ENCODE results near the gene HS3ST4. TPM values are rescaled to one million over a fixed set of nuclear protein-coding genes. Genes with fewer than 3 reads are reported as not detected.
"Not testable (repeated sequence)": the region's sequence is repeated elsewhere in the genome, so short reads cannot be mapped to it uniquely, and the experiment has no call there.

HS3ST4 gene
- total RNA-seq, 1 donor from 2014 or later, result not detected

- intact Hi-C loops (cut with micrococcal nuclease), result no loop called here
- H3K9me3 Mint-ChIP-seq, result no peaks in the 10 kb centered on the region
- no peaks in the 10 kb centered on the region for H3K27me3 Mint-ChIP-seq
- TF ChIP-seq CTCF (IDR thresholded peaks at IDR 0.05), result no peak
- POLR2A ChIA-PET, result no interaction called here
- ATAC-seq (ENCODE audit: low read depth) (no peak), DNase-seq (no peak)
- no peaks in the 10 kb centered on the region for H3K36me3 Mint-ChIP-seq (ENCODE audit: low read depth)
- no peaks in the 10 kb centered on the region for H3K4me1 Mint-ChIP-seq
- no peak overlapping the region for H3K4me3 Mint-ChIP-seq
- CTCF ChIA-PET, result no interaction called here
- H3K27ac Mint-ChIP-seq, result no peak overlapping the region
Observed at GRCh38 chr16:26031286-26031685, 339.5 kb downstream of the HS3ST4 start.

GRCh38 chr16:26032661-26033060 lies 340.9 kb downstream of the HS3ST4 start:
- H3K9me3 Mint-ChIP-seq; H3K36me3 Mint-ChIP-seq (ENCODE audit: low read depth); POLR2A ChIA-PET; H3K4me3 Mint-ChIP-seq; DNase-seq; H3K4me1 Mint-ChIP-seq; CTCF ChIA-PET; ATAC-seq (ENCODE audit: low read depth); intact Hi-C loops (cut with micrococcal nuclease); H3K27ac Mint-ChIP-seq; H3K27me3 Mint-ChIP-seq: not testable (repeated sequence)

GRCh38 chr16:26041952-26042668 lies 350.4 kb downstream of the HS3ST4 start:
- CTCF ChIA-PET, result no interaction called here
- H3K36me3 Mint-ChIP-seq (ENCODE audit: low read depth), result no peaks in the 10 kb centered on the region
- intact Hi-C loops (cut with micrococcal nuclease), result no loop called here
- no peak for TF ChIP-seq CTCF (IDR thresholded peaks at IDR 0.05)
- no peak overlapping the region for H3K4me3 Mint-ChIP-seq
- H3K27ac Mint-ChIP-seq, result no peak overlapping the region
- H3K9me3 Mint-ChIP-seq, result no peaks in the 10 kb centered on the region
- POLR2A ChIA-PET, result no interaction called here
- no peaks in the 10 kb centered on the region for H3K27me3 Mint-ChIP-seq
- H3K4me1 Mint-ChIP-seq, result no peaks in the 10 kb centered on the region
- ATAC-seq (ENCODE audit: low read depth) (no peak), DNase-seq (no peak)

GRCh38 chr16:26050472-26050871 lies 358.7 kb downstream of the HS3ST4 start:
- no peak for ATAC-seq (ENCODE audit: low read depth)
- no peaks in the 10 kb centered on the region for H3K4me1 Mint-ChIP-seq

GRCh38 chr16:26051063-26051462 lies 359.3 kb downstream of the HS3ST4 start:
- ChIA-PET CTCF (no interaction called here), POLR2A (no interaction called here)
- H3K4me1 Mint-ChIP-seq, result no peaks in the 10 kb centered on the region
- H3K27me3 Mint-ChIP-seq, result peaks cover 2% of the 10 kb centered on the region
- intact Hi-C loops (cut with micrococcal nuclease), result no loop called here
- TF ChIP-seq CTCF (IDR thresholded peaks at IDR 0.05), result no peak
- no peaks in the 10 kb centered on the region for H3K36me3 Mint-ChIP-seq (ENCODE audit: low read depth)
- peaks cover 6% of the 10 kb centered on the region for H3K9me3 Mint-ChIP-seq
- ATAC-seq (ENCODE audit: low read depth) (no peak), DNase-seq (no peak)
- H3K4me3 Mint-ChIP-seq, result no peak overlapping the region
- H3K27ac Mint-ChIP-seq, result no peak overlapping the region

More at GRCh38 chr16:26050472-26050871, 358.7 kb downstream of the HS3ST4 start:
- no peaks in the 10 kb centered on the region for H3K36me3 Mint-ChIP-seq (ENCODE audit: low read depth)
- ChIA-PET CTCF (no interaction called here), POLR2A (no interaction called here)
- H3K27ac Mint-ChIP-seq, result no peak overlapping the region
- no peak for DNase-seq
- H3K9me3 Mint-ChIP-seq, result peaks cover 4% of the 10 kb centered on the region
- intact Hi-C loops (cut with micrococcal nuclease), result no loop called here
- no peak overlapping the region for H3K4me3 Mint-ChIP-seq
- TF ChIP-seq CTCF (IDR thresholded peaks at IDR 0.05), result no peak
- peaks cover 2% of the 10 kb centered on the region for H3K27me3 Mint-ChIP-seq

GRCh38 chr16:26053889-26054288 lies 362.1 kb downstream of the HS3ST4 start:
- DNase-seq, result no peak
- ChIA-PET CTCF (no interaction called here), POLR2A (no interaction called here)
- Mint-ChIP-seq H3K27me3 (peaks cover 2% of the 10 kb centered on the region), H3K9me3 (peaks cover 6% of the 10 kb centered on the region), H3K4me3 (no peak overlapping the region), H3K4me1 (no peaks in the 10 kb centered on the region), H3K27ac (no peak overlapping the region), H3K36me3 (ENCODE audit: low read depth) (no peaks in the 10 kb centered on the region)
- no peak for ATAC-seq (ENCODE audit: low read depth)
- no peak for TF ChIP-seq CTCF (IDR thresholded peaks at IDR 0.05)
- intact Hi-C loops (cut with micrococcal nuclease), result no loop called here
